22Rv1 (cell line): Measurements from ENCODE around the gene SPNS3.

Experiments used
- ZFX ChIP-seq: fragments of 450-650 bp; IDR thresholded peaks from 2 replicates; pipeline ENCODE4 v1.6.1; 2017; ENCODE audit warnings: antibody characterized with exemption, borderline replicate concordance
- TF ChIP-seq, protein P1 (sequence below): fragments of 450-650 bp; IDR thresholded peaks from 2 replicates; pipeline ENCODE4 v1.5.1; 2017; ENCODE audit warnings: mild to moderate bottlenecking

DNA sequence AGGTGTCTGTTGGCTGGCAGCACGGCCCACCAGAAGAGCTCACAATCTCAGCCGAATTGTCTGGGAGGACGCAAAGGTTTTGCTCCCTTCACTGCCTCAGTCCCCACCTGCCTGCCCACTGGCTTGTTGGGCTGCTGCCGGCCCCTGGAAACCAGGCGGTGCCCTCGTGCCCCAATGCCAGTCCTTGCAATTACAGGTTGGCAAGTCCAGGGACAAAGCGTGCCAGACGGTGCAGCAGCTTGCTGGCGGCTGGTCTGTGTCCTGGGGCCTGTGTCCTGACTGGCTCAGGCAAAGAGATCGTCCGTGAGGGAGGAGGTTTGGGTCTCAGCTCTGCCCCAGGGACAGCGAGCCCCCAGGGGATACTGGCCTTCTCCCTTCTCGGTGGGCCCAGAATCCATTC lies 40.4 kb downstream of the SPNS3 start:
- TF ChIP-seq, protein P1, sequence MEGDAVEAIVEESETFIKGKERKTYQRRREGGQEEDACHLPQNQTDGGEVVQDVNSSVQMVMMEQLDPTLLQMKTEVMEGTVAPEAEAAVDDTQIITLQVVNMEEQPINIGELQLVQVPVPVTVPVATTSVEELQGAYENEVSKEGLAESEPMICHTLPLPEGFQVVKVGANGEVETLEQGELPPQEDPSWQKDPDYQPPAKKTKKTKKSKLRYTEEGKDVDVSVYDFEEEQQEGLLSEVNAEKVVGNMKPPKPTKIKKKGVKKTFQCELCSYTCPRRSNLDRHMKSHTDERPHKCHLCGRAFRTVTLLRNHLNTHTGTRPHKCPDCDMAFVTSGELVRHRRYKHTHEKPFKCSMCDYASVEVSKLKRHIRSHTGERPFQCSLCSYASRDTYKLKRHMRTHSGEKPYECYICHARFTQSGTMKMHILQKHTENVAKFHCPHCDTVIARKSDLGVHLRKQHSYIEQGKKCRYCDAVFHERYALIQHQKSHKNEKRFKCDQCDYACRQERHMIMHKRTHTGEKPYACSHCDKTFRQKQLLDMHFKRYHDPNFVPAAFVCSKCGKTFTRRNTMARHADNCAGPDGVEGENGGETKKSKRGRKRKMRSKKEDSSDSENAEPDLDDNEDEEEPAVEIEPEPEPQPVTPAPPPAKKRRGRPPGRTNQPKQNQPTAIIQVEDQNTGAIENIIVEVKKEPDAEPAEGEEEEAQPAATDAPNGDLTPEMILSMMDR = no peak
- TF ChIP-seq ZFX = no peak
